Embryonic facial prominence (tissue), 1 donor: Measurements from ENCODE around the gene SYMPK.

Experiments used
- DNase-seq: peaks from one replicate; pipeline ENCODE4 v3.0.0-alpha.2; 2016; ENCODE audit errors: extremely low spot score

Gene SYMPK

GRCh38 chr19:45766869-45767346 lies 96.0 kb downstream of the SYMPK start:
- no peak for DNase-seq

DNA sequence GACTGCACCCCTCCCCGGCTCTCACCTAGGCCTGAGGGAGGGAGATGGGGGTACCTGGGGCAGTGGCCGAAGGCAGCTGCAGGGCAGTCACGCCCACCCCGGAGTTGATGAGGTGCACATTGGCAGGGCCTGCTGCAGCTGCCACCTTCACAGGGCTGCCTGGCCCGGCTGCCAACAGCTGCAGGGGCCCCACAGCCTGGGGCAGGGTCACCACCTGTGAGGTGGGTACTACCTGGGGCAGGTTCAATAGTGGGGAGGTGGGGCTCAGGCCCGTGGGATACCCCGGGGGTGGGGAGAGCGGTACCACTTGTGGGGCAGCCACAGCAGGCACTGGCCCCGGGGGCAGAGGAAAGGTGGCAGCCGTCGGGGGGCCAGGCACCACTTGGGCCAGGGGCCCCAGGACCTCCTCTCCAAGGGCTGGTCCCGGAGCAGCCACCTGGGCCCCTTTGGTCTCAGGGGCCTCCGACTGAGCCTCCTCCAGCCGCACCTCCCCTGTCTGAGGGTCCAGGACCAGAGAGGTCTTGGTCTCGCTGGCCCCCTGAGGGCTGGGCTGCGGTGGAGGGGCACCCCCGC lies 96.6 kb downstream of the SYMPK start:
- DNase-seq, result no peak

GRCh38 chr19:45765702-45766295 lies 97.1 kb downstream of the SYMPK start:
- DNase-seq, result no peak
